SK-N-SH (cell line): ENCODE data around the gene SKI. TPM values are rescaled to one million over a fixed set of nuclear protein-coding genes. Genes with fewer than 3 reads are reported as not detected.

Source experiments
- CTCF ChIA-PET: fragments of 300-600, 350-600 bp; formaldehyde crosslinking; extraction: SDS; loops from one replicate; lab custom pipeline; 2021; lab: Yijun Ruan, JAX
- POLR2A ChIA-PET: fragments of 350-600 bp; sonication (Branson Sonifier 250); formaldehyde crosslinking; extraction: SDS; loops from one replicate; lab custom pipeline; 2020; ENCODE audit warnings: antibody characterized with exemption, inconsistent platforms; lab: Yijun Ruan, JAX
- DNase-seq: peaks from one replicate; pipeline ENCODE4 v3.0.0; 2012
- H2AFZ ChIP-seq: fragments of 200-600 bp; sonication (generic); 2 replicates; pipeline ENCODE4 v1.8.1; 2016; ENCODE audit warnings: antibody characterized with exemption, mild to moderate bottlenecking, low read depth
- H3F3A ChIP-seq: fragments of 200-600 bp; sonication (generic); replicated peaks from 2 replicates; pipeline ENCODE3; 2016; ENCODE audit warnings: antibody characterized with exemption, mild to moderate bottlenecking; ENCODE audit not compliant: insufficient read depth
- H3K27ac ChIP-seq, 2 experiments: fragments of 200-500 bp in 1 of 2; fragments of 200-600 bp in 1 of 2; sonication (Bioruptor generic) in 1 of 2; sonication (generic), shearing (Covaris generic) in 1 of 2; 2 replicates each; pipeline versions ENCODE4 v1.5.1 to v1.6.1; 2014 to 2016; ENCODE audit warnings: low read depth in 2 of 2, inconsistent platforms in 1 of 2, low read length in 1 of 2, mild to moderate bottlenecking in 1 of 2, mixed read lengths in 1 of 2
- H3K27me3 ChIP-seq: fragments of 200-600 bp; sonication (generic), shearing (Covaris generic); 2 replicates; pipeline ENCODE4 v1.6.1; 2016; ENCODE audit warnings: mixed run types; ENCODE audit not compliant: insufficient read depth
- H3K36me3 ChIP-seq, 2 experiments: fragments of 200-500 bp in 1 of 2; fragments of 200-600 bp in 1 of 2; sonication (Bioruptor generic) in 1 of 2; sonication (generic) in 1 of 2; replicated peaks in 1 of 2; 2 replicates each; pipeline versions ENCODE3 to v1.5.1; 2014 to 2016; ENCODE audit warnings: low read length in 1 of 2, mild to moderate bottlenecking in 1 of 2; ENCODE audit not compliant: insufficient read depth in 2 of 2, control insufficient read depth in 1 of 2
- H3K4me1 ChIP-seq, 2 experiments: fragments of 200-500 bp in 1 of 2; fragments of 200-600 bp in 1 of 2; sonication (Bioruptor generic) in 1 of 2; sonication (generic), shearing (Covaris generic) in 1 of 2; 2 replicates each; pipeline versions ENCODE4 v1.5.1 to v1.6.1; 2014 to 2016; ENCODE audit warnings: low read depth in 1 of 2, low read length in 1 of 2, mixed run types in 1 of 2; ENCODE audit not compliant: insufficient read depth in 2 of 2, control insufficient read depth in 1 of 2
- H3K4me2 ChIP-seq: fragments of 200-600 bp; sonication (generic), shearing (Covaris generic); 2 replicates; pipeline ENCODE4 v1.6.1; 2017; ENCODE audit warnings: mixed run types
- H3K4me3 ChIP-seq, 2 experiments: fragments of 200-500 bp in 1 of 2; fragments of 200-600 bp in 1 of 2; sonication (Bioruptor generic) in 1 of 2; sonication (generic), shearing (Covaris generic) in 1 of 2; 2 replicates each; pipeline versions ENCODE4 v1.5.1 to v1.8.1; 2014 to 2016; ENCODE audit warnings: low read depth in 2 of 2, inconsistent platforms in 1 of 2, low read length in 1 of 2, mild to moderate bottlenecking in 1 of 2, mixed read lengths in 1 of 2, moderate library complexity in 1 of 2
- H3K79me2 ChIP-seq: fragments of 200-600 bp; sonication (generic); 2 replicates; pipeline ENCODE4 v1.8.1; 2017; ENCODE audit warnings: mild to moderate bottlenecking; ENCODE audit not compliant: insufficient read depth
- H3K9ac ChIP-seq: fragments of 200-600 bp; sonication (generic); 2 replicates; pipeline ENCODE4 v1.6.1; 2017; ENCODE audit warnings: mixed run types
- H3K9me2 ChIP-seq: fragments of 200-600 bp; sonication (generic); 2 replicates; pipeline ENCODE4 v1.6.1; 2017; ENCODE audit warnings: mixed run types
- H3K9me3 ChIP-seq: fragments of 200-600 bp; sonication (generic); 2 replicates; pipeline ENCODE4 v1.6.1; 2017; ENCODE audit warnings: mixed run types, mild to moderate bottlenecking, moderate library complexity
- H4K20me1 ChIP-seq: fragments of 200-600 bp; sonication (generic); 2 replicates; pipeline ENCODE4 v1.6.1; 2017; ENCODE audit warnings: mild to moderate bottlenecking, mixed run types; ENCODE audit not compliant: insufficient read depth
- CTCF ChIP-seq: fragments of 200-600 bp; sonication (generic); IDR thresholded peaks from 2 replicates; pipeline ENCODE4 v1.6.1; 2017; ENCODE audit warnings: antibody characterized with exemption, mild to moderate bottlenecking, moderate library complexity
- ELF1 ChIP-seq: IDR thresholded peaks from 2 replicates; pipeline ENCODE4 v1.4.0; 2012
- FOSL2 ChIP-seq: IDR thresholded peaks from 2 replicates; pipeline ENCODE4 v1.4.0; 2012; ENCODE audit warnings: low read depth, mild to moderate bottlenecking, moderate library complexity, borderline replicate concordance
- FOXJ3 ChIP-seq: sonication (generic); formaldehyde crosslinking; IDR thresholded peaks from 2 replicates; pipeline ENCODE4 v1.5.1; 2020; ENCODE audit warnings: mild to moderate bottlenecking, missing genetic modification reagents
- IRF3 ChIP-seq: fragments of 150-350 bp; IDR thresholded peaks from 2 replicates; pipeline ENCODE4 v1.6.1; 2016; ENCODE audit warnings: mild to moderate bottlenecking, low read depth, low read length
- MEF2A ChIP-seq: IDR thresholded peaks from 2 replicates; pipeline ENCODE4 v1.4.0; 2012; ENCODE audit warnings: low read depth, borderline replicate concordance
- POLR2AphosphoS5 ChIP-seq: IDR thresholded peaks from 2 replicates; pipeline ENCODE4 v1.6.1; 2012; ENCODE audit warnings: low read depth, low read length
- RAD21 ChIP-seq: IDR thresholded peaks from 2 replicates; pipeline ENCODE4 v1.6.1; 2012; ENCODE audit warnings: mild to moderate bottlenecking, low read length
- REST ChIP-seq: IDR thresholded peaks from 2 replicates; pipeline ENCODE4 v1.6.1; 2012; ENCODE audit warnings: mild to moderate bottlenecking, low read depth, low read length, moderate library complexity
- RXRA ChIP-seq: IDR thresholded peaks from 2 replicates; pipeline ENCODE4 v1.4.0; 2012; ENCODE audit warnings: low read depth, mild to moderate bottlenecking, borderline replicate concordance
- TEAD4 ChIP-seq: IDR thresholded peaks from 2 replicates; pipeline ENCODE4 v1.4.0; 2012; ENCODE audit warnings: mild to moderate bottlenecking, borderline replicate concordance; ENCODE audit not compliant: insufficient read depth
- USF2 ChIP-seq: fragments of 150-350 bp; IDR thresholded peaks from 2 replicates; pipeline ENCODE4 v1.6.1; 2017; ENCODE audit warnings: antibody characterized with exemption, low read length, low read depth, borderline replicate concordance
- WGBS: methylation state at CpG from one replicate; pipeline ENCODE4 v1.1.6; 2017; ENCODE audit warnings: low lambda C conversion rate; 5-methylcytosine and 5-hydroxymethylcytosine counted together
- polyA plus RNA-seq, 3 experiments: library from polyadenylated mRNA; depleted of rRNA; stranded (reverse); fragments of >200 nt; gene quantifications; 2 replicates each; pipeline ENCODE4 v1.2.3, GENCODE V29; 2012

Gene SKI
- polyA plus RNA-seq, 1 of the 3 experiments (the other 2 are of a cell fraction) = 7.2 TPM

- peaks cover 66% of the 10 kb centered on the region for H4K20me1 ChIP-seq
- CTCF ChIA-PET = interaction anchor here (1.0 to 2.0 kb wide), 2 partner anchors 8 to 98 kb away, joined by 3 to 7 read pairs; no protein-coding TSS in a partner anchor
These were observed 56.1 kb downstream of the SKI start for GRCh38 chr1:2283991-2284895.

More at GRCh38 chr1:2283991-2284895, 56.1 kb downstream of the SKI start:
- WGBS = 94% methylated on average over 11 of the region's 27 CpGs
- H3K27me3 ChIP-seq = no peaks in the 10 kb centered on the region
- no peak overlapping the region for H3K4me3 ChIP-seq
- peak overlapping the region in 1 of 2 experiments; percentile 2; a peak in 1 of 4 replicates for H3K27ac ChIP-seq
- H3K36me3 ChIP-seq = no peaks in the 10 kb centered on the region
- POLR2A ChIA-PET = interaction anchor here (0.7 kb wide), 1 partner anchor 57 kb away, joined by 4 read pairs; no protein-coding TSS in a partner anchor
- no peak for TF ChIP-seq TEAD4
- no peak for TF ChIP-seq REST
- no peak for TF ChIP-seq FOXJ3 (CRISPR knock-in tag)
- TF ChIP-seq IRF3 = no peak
- TF ChIP-seq RXRA = no peak
- TF ChIP-seq USF2 = no peak
- no peak for TF ChIP-seq MEF2A
- no peak for TF ChIP-seq FOSL2
- TF ChIP-seq POLR2AphosphoS5 = no peak
- TF ChIP-seq RAD21 = no peak
- no peak for TF ChIP-seq CTCF
- no peak for TF ChIP-seq ELF1
- peaks cover 0 to 31% of the 10 kb centered on the region in 2 experiments; a peak in 1 of 4 replicates for H3K4me1 ChIP-seq
- no peak overlapping the region for H3K9ac ChIP-seq
- no peaks in the 10 kb centered on the region for H3K9me2 ChIP-seq
- no peak for DNase-seq
- no peaks in the 10 kb centered on the region for H3F3A ChIP-seq
- no peak overlapping the region for H2AFZ ChIP-seq
- peaks cover 70% of the 10 kb centered on the region for H3K79me2 ChIP-seq
- H3K4me2 ChIP-seq = no peak overlapping the region
- no peaks in the 10 kb centered on the region for H3K9me3 ChIP-seq
